Liver (tissue), 9 donors: Measurements from ENCODE around the gene SHLD2. TPM values are rescaled to one million over a fixed set of nuclear protein-coding genes. Genes with fewer than 3 reads are reported as not detected.
A peak's percentile ranks its signal among the peaks of the same experiment; 100 is the strongest.
"Not testable (repeated sequence)": the region's sequence is repeated elsewhere in the genome, so short reads cannot be mapped to it uniquely, and the experiment has no call there.

Source experiments
- DNase-seq: peaks from one replicate; pipeline ENCODE4 v3.0.0-alpha.2; 2017; ENCODE audit warnings: low spot score
- H3K27ac ChIP-seq, 2 donors: one replicate each; pipeline ENCODE4 v1.7.0; 2013; ENCODE audit warnings: inconsistent platforms in 2 of 2, low read length in 2 of 2, control low read depth in 1 of 2, low read depth in 1 of 2, mild to moderate bottlenecking in 1 of 2
- H3K27me3 ChIP-seq, 4 donors: one replicate each; pipeline versions ENCODE4 v1.6.1 to v1.7.0; 2013; ENCODE audit warnings: low read length in 3 of 4, inconsistent platforms in 1 of 4, mild to moderate bottlenecking in 1 of 4, moderate library complexity in 1 of 4; ENCODE audit not compliant: control insufficient read depth in 4 of 4, insufficient read depth in 4 of 4
- H3K36me3 ChIP-seq, 4 donors: one replicate each; pipeline versions ENCODE4 v1.6.1 to v1.7.0; 2013; ENCODE audit warnings: low read length in 3 of 4, mild to moderate bottlenecking in 3 of 4, low read depth in 1 of 4, moderate library complexity in 1 of 4; ENCODE audit not compliant: control insufficient read depth in 4 of 4, insufficient read depth in 3 of 4
- H3K4me1 ChIP-seq, 4 donors: one replicate each; pipeline versions ENCODE4 v1.6.1 to v1.7.0; 2013; ENCODE audit warnings: low read length in 3 of 4, mild to moderate bottlenecking in 3 of 4, moderate library complexity in 1 of 4; ENCODE audit not compliant: control insufficient read depth in 4 of 4, insufficient read depth in 4 of 4
- H3K4me3 ChIP-seq, 3 donors: one replicate each; pipeline versions ENCODE4 v1.6.1 to v1.7.0; 2013; ENCODE audit warnings: low read length in 3 of 3, control low read depth in 1 of 3, low read depth in 1 of 3, mild to moderate bottlenecking in 1 of 3
- H3K9ac ChIP-seq, 2 donors: one replicate each; pipeline ENCODE4 v1.7.0; 2013; ENCODE audit warnings: low read length in 2 of 2, mild to moderate bottlenecking in 2 of 2, moderate library complexity in 2 of 2, control low read depth in 1 of 2, low read depth in 1 of 2
- H3K9me3 ChIP-seq, 4 donors: one replicate each; pipeline versions ENCODE4 v1.6.1 to v1.7.0; 2013; ENCODE audit warnings: low read length in 3 of 4; ENCODE audit not compliant: control insufficient read depth in 4 of 4
- EGR1 ChIP-seq, 2 donors: IDR thresholded peaks; 2 replicates each; pipeline ENCODE4 v1.6.1; 2016 to 2018; ENCODE audit warnings: antibody characterized with exemption in 2 of 2, low read depth in 2 of 2
- FOXA1 ChIP-seq: IDR thresholded peaks from 2 replicates; pipeline ENCODE4 v1.6.1; 2016; ENCODE audit warnings: antibody characterized with exemption
- FOXA2 ChIP-seq: IDR thresholded peaks from 2 replicates; pipeline ENCODE4 v1.6.1; 2016; ENCODE audit warnings: antibody characterized with exemption
- HNF4A ChIP-seq, 2 donors: conservative IDR thresholded peaks; 2 replicates each; pipeline ENCODE4 v1.6.1; 2016; ENCODE audit warnings: antibody characterized with exemption in 2 of 2, mild to moderate bottlenecking in 2 of 2
- NR2F2 ChIP-seq: IDR thresholded peaks from 2 replicates; pipeline ENCODE4 v1.6.1; 2016; ENCODE audit warnings: antibody characterized with exemption
- YY1 ChIP-seq: IDR thresholded peaks from 2 replicates; pipeline ENCODE4 v1.6.1; 2016; ENCODE audit warnings: antibody characterized with exemption, mild to moderate bottlenecking
- ZBTB33 ChIP-seq: IDR thresholded peaks from 2 replicates; pipeline ENCODE4 v1.6.1; 2016; ENCODE audit warnings: antibody characterized with exemption
- WGBS: extraction: QIAGEN DNeasy Blood & Tissue Kit; methylation state at CpG from one replicate; pipeline ENCODE4 v1.1.7; 2013; 5-methylcytosine and 5-hydroxymethylcytosine counted together
- polyA plus RNA-seq, 2 donors: library from polyadenylated mRNA; stranded (reverse) in 1 of 2; unstranded in 1 of 2; fragments of 200-250 nt in 1 of 2; fragments of >200 nt in 1 of 2; fragmentation: Nextera tagmentation in 1 of 2; extraction: Ambion mirVana in 1 of 2; gene quantifications; one replicate each; pipeline versions ENCODE4 v1.2.1 to v1.2.3, GENCODE V29; 2013 to 2015
- total RNA-seq, 2 donors: library from RNA; depleted of rRNA; stranded (reverse); fragments of >200 nt; gene quantifications; one replicate each; pipeline ENCODE4 v1.2.3, GENCODE V29; 2014
- donor health status: healthy.
- donor health status: healthy.
- donor health status: healthy.
- donor health status: healthy.
- donor health status: healthy.

Gene SHLD2
- total and polyA plus RNA-seq, 4 donors, result 11.7 to 39.5 (median 24.9) TPM

GRCh38 chr10:87105446-87106124 lies 10.6 kb downstream of the SHLD2 start:
- H3K36me3 ChIP-seq, result peaks cover 1 to 18% (median 15%) of the 10 kb centered on the region in 4 donors

GRCh38 chr10:87118122-87118521 lies 23.1 kb downstream of the SHLD2 start:
- H3K9me3 ChIP-seq, DNase-seq, H3K9ac ChIP-seq, H3K36me3 ChIP-seq, H3K4me3 ChIP-seq, H3K27me3 ChIP-seq, H3K27ac ChIP-seq, H3K4me1 ChIP-seq: not testable (repeated sequence)
- 39% methylated on average over 1 of the region's 1 CpG for WGBS

More at GRCh38 chr10:87105446-87106124, 10.6 kb downstream of the SHLD2 start:
- Histone ChIP-seq H3K27me3 (no peaks in the 10 kb centered on the region), H3K27ac (no peak overlapping the region), H3K9ac (no peak overlapping the region), H3K4me1 (no peaks in the 10 kb centered on the region), H3K9me3 (no peaks in the 10 kb centered on the region), H3K4me3 (no peak overlapping the region)
- TF ChIP-seq HNF4A (conservative IDR thresholded peaks at IDR 0.05) (no peak), EGR1 (IDR thresholded peaks at IDR 0.05; ENCODE audit: low read depth in 2 of 2) (no peak), NR2F2 (no peak), ZBTB33 (no peak), FOXA1 (no peak), YY1 (no peak)
- no peak for DNase-seq
- WGBS, result 90% methylated on average over 7 of the region's 7 CpGs

- 25% methylated on average over 1 of the region's 1 CpG for WGBS
- H3K4me1 ChIP-seq, H3K9me3 ChIP-seq, H3K9ac ChIP-seq, DNase-seq, H3K4me3 ChIP-seq, H3K36me3 ChIP-seq, H3K27me3 ChIP-seq, H3K27ac ChIP-seq: not testable (repeated sequence)
These were observed 24.0 kb downstream of the SHLD2 start for GRCh38 chr10:87119029-87119428.

- not testable (repeated sequence) for DNase-seq, H3K36me3 ChIP-seq, H3K27ac ChIP-seq, H3K9ac ChIP-seq, H3K9me3 ChIP-seq, H3K4me1 ChIP-seq, H3K27me3 ChIP-seq, H3K4me3 ChIP-seq
- peak; percentile 65 for TF ChIP-seq FOXA2
- WGBS, result 46% methylated on average over 3 of the region's 4 CpGs
These were observed 28.3 kb downstream of the SHLD2 start for GRCh38 chr10:87123351-87123750.

- not testable (repeated sequence) for H3K9me3 ChIP-seq, H3K4me3 ChIP-seq, H3K27ac ChIP-seq, H3K9ac ChIP-seq, H3K4me1 ChIP-seq, H3K27me3 ChIP-seq, H3K36me3 ChIP-seq, DNase-seq
- 92% methylated on average over 1 of the region's 2 CpGs for WGBS
These were observed 32.0 kb downstream of the SHLD2 start for GRCh38 chr10:87127048-87127447.

- H3K4me1 ChIP-seq, H3K4me3 ChIP-seq, DNase-seq, H3K27me3 ChIP-seq, H3K27ac ChIP-seq, H3K9ac ChIP-seq, H3K36me3 ChIP-seq, H3K9me3 ChIP-seq: not testable (repeated sequence)
- WGBS, result 95% methylated on average over 3 of the region's 3 CpGs
These were observed 32.7 kb downstream of the SHLD2 start for GRCh38 chr10:87127607-87128156.

GRCh38 chr10:87132176-87132575 lies 37.2 kb downstream of the SHLD2 start:
- DNase-seq, H3K4me3 ChIP-seq, H3K9ac ChIP-seq, H3K27ac ChIP-seq, H3K4me1 ChIP-seq, H3K9me3 ChIP-seq, H3K27me3 ChIP-seq, H3K36me3 ChIP-seq: not testable (repeated sequence)
